ENCODE results near the gene JARID2. TPM values are rescaled to one million over a fixed set of nuclear protein-coding genes. Genes with fewer than 3 reads are reported as not detected.

JARID2 gene
- polyA plus RNA-seq, 1 donor from 2014 or later, result 25.5 TPM

- no peaks in the 10 kb centered on the region for H3K9me2 ChIP-seq (ENCODE audit: insufficient read depth, low read length)
- TF ChIP-seq, protein P1, sequence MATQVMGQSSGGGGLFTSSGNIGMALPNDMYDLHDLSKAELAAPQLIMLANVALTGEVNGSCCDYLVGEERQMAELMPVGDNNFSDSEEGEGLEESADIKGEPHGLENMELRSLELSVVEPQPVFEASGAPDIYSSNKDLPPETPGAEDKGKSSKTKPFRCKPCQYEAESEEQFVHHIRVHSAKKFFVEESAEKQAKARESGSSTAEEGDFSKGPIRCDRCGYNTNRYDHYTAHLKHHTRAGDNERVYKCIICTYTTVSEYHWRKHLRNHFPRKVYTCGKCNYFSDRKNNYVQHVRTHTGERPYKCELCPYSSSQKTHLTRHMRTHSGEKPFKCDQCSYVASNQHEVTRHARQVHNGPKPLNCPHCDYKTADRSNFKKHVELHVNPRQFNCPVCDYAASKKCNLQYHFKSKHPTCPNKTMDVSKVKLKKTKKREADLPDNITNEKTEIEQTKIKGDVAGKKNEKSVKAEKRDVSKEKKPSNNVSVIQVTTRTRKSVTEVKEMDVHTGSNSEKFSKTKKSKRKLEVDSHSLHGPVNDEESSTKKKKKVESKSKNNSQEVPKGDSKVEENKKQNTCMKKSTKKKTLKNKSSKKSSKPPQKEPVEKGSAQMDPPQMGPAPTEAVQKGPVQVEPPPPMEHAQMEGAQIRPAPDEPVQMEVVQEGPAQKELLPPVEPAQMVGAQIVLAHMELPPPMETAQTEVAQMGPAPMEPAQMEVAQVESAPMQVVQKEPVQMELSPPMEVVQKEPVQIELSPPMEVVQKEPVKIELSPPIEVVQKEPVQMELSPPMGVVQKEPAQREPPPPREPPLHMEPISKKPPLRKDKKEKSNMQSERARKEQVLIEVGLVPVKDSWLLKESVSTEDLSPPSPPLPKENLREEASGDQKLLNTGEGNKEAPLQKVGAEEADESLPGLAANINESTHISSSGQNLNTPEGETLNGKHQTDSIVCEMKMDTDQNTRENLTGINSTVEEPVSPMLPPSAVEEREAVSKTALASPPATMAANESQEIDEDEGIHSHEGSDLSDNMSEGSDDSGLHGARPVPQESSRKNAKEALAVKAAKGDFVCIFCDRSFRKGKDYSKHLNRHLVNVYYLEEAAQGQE (IDR thresholded peaks at IDR 0.05; ENCODE audit: borderline replicate concordance), result no peak
- TF ChIP-seq SMC3 (conservative IDR thresholded peaks at IDR 0.05; ENCODE audit: poor library complexity), result no peak
- H3K79me2 ChIP-seq (replicated peaks; ENCODE audit: insufficient read depth, low read length), result peaks cover 30% of the 10 kb centered on the region
- H3K27me3 ChIP-seq (ENCODE audit: insufficient read depth, low read depth, low read length), result no peaks in the 10 kb centered on the region
- no peak overlapping the region for H3K27ac ChIP-seq (ENCODE audit: low read length)
- H3F3A ChIP-seq (ENCODE audit: insufficient read depth, low read length, poor library complexity, severe bottlenecking), result peaks cover 3% of the 10 kb centered on the region
- peaks cover 5% of the 10 kb centered on the region for H3K36me3 ChIP-seq (ENCODE audit: insufficient read depth, low read length)
- H3K4me2 ChIP-seq (ENCODE audit: low read length), result no peak overlapping the region
- no peak overlapping the region for H3K9ac ChIP-seq (ENCODE audit: low read length)
- no peak overlapping the region for H3K4me3 ChIP-seq (ENCODE audit: low read length)
- H3K9me3 ChIP-seq (ENCODE audit: low read length), result no peaks in the 10 kb centered on the region
- no peak overlapping the region for H2AFZ ChIP-seq (ENCODE audit: low read depth, low read length)
- H4K20me1 ChIP-seq (ENCODE audit: insufficient read depth), result no peaks in the 10 kb centered on the region
Observed at GRCh38 chr6:15470746-15471145, 224.9 kb downstream of the JARID2 start.

GRCh38 chr6:15472621-15473020 lies 226.8 kb downstream of the JARID2 start:
- peaks cover 27% of the 10 kb centered on the region for H3K79me2 ChIP-seq (replicated peaks; ENCODE audit: insufficient read depth, low read length)
- no peaks in the 10 kb centered on the region for H3K9me3 ChIP-seq (ENCODE audit: low read length)
- H3K9ac ChIP-seq (ENCODE audit: low read length), result peak overlapping the region; percentile 49
- H4K20me1 ChIP-seq (ENCODE audit: insufficient read depth), result no peaks in the 10 kb centered on the region
- TF ChIP-seq RAD21 (conservative IDR thresholded peaks at IDR 0.05), result no peak
- no peak for TF ChIP-seq EZH2 (IDR thresholded peaks at IDR 0.05; ENCODE audit: borderline replicate concordance, insufficient read depth, low read length, poor library complexity, severe bottlenecking)
- TF ChIP-seq MXI1 (conservative IDR thresholded peaks at IDR 0.05; ENCODE audit: poor library complexity, severe bottlenecking), result no peak
- no peak for TF ChIP-seq EP300 (conservative IDR thresholded peaks at IDR 0.05; ENCODE audit: poor library complexity, severe bottlenecking)
- no peak for TF ChIP-seq POLR2AphosphoS5 (IDR thresholded peaks at IDR 0.05)
- no peak for TF ChIP-seq SMC3 (conservative IDR thresholded peaks at IDR 0.05; ENCODE audit: poor library complexity)
- TF ChIP-seq, protein P1 (IDR thresholded peaks at IDR 0.05; ENCODE audit: borderline replicate concordance), result no peak
- TF ChIP-seq, protein P2, sequence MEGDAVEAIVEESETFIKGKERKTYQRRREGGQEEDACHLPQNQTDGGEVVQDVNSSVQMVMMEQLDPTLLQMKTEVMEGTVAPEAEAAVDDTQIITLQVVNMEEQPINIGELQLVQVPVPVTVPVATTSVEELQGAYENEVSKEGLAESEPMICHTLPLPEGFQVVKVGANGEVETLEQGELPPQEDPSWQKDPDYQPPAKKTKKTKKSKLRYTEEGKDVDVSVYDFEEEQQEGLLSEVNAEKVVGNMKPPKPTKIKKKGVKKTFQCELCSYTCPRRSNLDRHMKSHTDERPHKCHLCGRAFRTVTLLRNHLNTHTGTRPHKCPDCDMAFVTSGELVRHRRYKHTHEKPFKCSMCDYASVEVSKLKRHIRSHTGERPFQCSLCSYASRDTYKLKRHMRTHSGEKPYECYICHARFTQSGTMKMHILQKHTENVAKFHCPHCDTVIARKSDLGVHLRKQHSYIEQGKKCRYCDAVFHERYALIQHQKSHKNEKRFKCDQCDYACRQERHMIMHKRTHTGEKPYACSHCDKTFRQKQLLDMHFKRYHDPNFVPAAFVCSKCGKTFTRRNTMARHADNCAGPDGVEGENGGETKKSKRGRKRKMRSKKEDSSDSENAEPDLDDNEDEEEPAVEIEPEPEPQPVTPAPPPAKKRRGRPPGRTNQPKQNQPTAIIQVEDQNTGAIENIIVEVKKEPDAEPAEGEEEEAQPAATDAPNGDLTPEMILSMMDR (IDR thresholded peaks at IDR 0.05; ENCODE audit: poor library complexity, severe bottlenecking), result no peak
- no peak for TF ChIP-seq TAF1 (IDR thresholded peaks at IDR 0.05; ENCODE audit: low read depth)
- no peaks in the 10 kb centered on the region for H3K9me2 ChIP-seq (ENCODE audit: insufficient read depth, low read length)
- H3K36me3 ChIP-seq (ENCODE audit: insufficient read depth, low read length), result peaks cover 5% of the 10 kb centered on the region
- peak overlapping the region; percentile 36 for H3K4me3 ChIP-seq (ENCODE audit: low read length)
- no peaks in the 10 kb centered on the region for H3K27me3 ChIP-seq (ENCODE audit: insufficient read depth, low read depth, low read length)
- H3K27ac ChIP-seq (ENCODE audit: low read length), result peak overlapping the region; percentile 94
- H3F3A ChIP-seq (ENCODE audit: insufficient read depth, low read length, poor library complexity, severe bottlenecking), result peaks cover 3% of the 10 kb centered on the region
- no peak overlapping the region for H2AFZ ChIP-seq (ENCODE audit: low read depth, low read length)
- H3K4me2 ChIP-seq (ENCODE audit: low read length), result peak overlapping the region; percentile 40
